PC-9 (cell line): ENCODE data around the gene DBNL.

Experiments
- EZH2 ChIP-seq: fragments of 200-600 bp; sonication (generic); IDR thresholded peaks from 2 replicates; pipeline ENCODE4 v1.8.0; 2017; ENCODE audit warnings: antibody characterized with exemption, low read depth
- TF ChIP-seq, protein P1 (sequence below): fragments of 200-600 bp; sonication (generic); conservative IDR thresholded peaks from 2 replicates; pipeline ENCODE4 v1.6.1; 2017; ENCODE audit warnings: mixed run types, antibody characterized with exemption, mild to moderate bottlenecking, moderate library complexity

DNA sequence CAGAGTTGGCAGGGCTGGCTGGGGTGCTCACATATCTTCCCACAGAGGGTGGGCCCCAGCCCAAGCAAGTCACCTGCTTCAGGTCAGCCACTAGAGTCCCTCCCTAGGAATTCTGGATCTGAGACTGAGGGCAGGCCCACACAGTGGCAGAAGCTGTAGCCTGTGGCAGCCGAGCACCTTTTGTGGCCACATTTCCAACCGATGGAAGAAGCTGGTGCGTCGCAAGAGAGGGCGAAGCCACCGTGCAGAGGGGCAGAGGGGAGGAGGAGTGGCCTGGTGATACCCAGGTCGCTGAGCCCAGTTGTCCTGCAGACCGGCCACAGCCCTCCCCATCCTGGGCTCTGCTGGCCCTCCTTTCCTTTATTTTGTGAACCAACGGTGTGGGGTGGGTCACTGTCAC is 32.6 kb downstream of the DBNL start:
- TF ChIP-seq, protein P1, sequence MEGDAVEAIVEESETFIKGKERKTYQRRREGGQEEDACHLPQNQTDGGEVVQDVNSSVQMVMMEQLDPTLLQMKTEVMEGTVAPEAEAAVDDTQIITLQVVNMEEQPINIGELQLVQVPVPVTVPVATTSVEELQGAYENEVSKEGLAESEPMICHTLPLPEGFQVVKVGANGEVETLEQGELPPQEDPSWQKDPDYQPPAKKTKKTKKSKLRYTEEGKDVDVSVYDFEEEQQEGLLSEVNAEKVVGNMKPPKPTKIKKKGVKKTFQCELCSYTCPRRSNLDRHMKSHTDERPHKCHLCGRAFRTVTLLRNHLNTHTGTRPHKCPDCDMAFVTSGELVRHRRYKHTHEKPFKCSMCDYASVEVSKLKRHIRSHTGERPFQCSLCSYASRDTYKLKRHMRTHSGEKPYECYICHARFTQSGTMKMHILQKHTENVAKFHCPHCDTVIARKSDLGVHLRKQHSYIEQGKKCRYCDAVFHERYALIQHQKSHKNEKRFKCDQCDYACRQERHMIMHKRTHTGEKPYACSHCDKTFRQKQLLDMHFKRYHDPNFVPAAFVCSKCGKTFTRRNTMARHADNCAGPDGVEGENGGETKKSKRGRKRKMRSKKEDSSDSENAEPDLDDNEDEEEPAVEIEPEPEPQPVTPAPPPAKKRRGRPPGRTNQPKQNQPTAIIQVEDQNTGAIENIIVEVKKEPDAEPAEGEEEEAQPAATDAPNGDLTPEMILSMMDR, result no peak
- TF ChIP-seq EZH2, result no peak
